AG08396 (cell line): ENCODE results near the gene CC2D1A.

Experiments
- DNase-seq: peaks from one replicate; pipeline ENCODE4 v3.0.0; 2012; ENCODE audit warnings: low spot score, mixed read lengths

CC2D1A gene

DNA sequence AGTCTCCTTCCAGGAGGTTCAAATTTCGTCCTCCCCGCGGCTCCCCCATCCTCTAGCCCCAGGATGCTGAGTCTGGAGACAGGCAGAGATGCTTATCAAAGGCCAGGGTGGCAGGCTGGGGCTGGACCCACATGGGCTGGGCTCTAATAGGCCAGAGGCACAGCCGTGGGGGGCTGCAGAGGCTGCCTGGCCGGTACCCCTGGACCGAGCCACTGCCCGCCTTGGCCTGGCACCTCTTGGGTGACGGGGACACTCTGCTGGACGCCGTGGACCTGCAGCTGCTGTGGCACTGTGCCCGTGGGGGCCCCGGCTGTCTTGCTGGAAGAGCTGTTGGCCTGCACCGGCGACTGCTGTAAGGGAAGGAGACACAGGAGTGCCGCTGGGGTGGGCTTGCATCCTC, 74.3 kb downstream of the CC2D1A start:
- DNase-seq, result no peak
